GM21528 (cell line): Measurements from ENCODE around the gene ZNF473.

Source experiments
- ATAC-seq: cut with Tn5 transposase; IDR thresholded peaks from one replicate; pipeline ENCODE4 v1.9.1; 2021; ENCODE audit warnings: mild to moderate bottlenecking, moderate library complexity; ENCODE audit not compliant: unreplicated experiment, low FRiP score

The ZNF473 gene

GRCh38 chr19:50025794-50026549, at the start of gene ZNF473:
Gene ZNF473, plus strand, starts transcription at chr19:50026005. Its CDS starts 5,078 bp downstream, at chr19:50031083.
- ATAC-seq = peak; percentile 74

- ATAC-seq = no peak
Measured at GRCh38 chr19:49976496-49976895, 49.3 kb upstream of the ZNF473 start.

GRCh38 chr19:49977076-49977475, 48.7 kb upstream of the ZNF473 start:
- no peak for ATAC-seq

- no peak for ATAC-seq
Measured at GRCh38 chr19:49977881-49978280, 47.9 kb upstream of the ZNF473 start.

GRCh38 chr19:49978324-49978723, 47.5 kb upstream of the ZNF473 start:
- no peak for ATAC-seq

- no peak for ATAC-seq
Measured at GRCh38 chr19:49981603-49982593, 43.9 kb upstream of the ZNF473 start.

GRCh38 chr19:49983645-49984229, 42.1 kb upstream of the ZNF473 start:
- ATAC-seq = no peak

- no peak for ATAC-seq
Measured at GRCh38 chr19:49984491-49984890, 41.3 kb upstream of the ZNF473 start.

GRCh38 chr19:49985871-49986270, 39.9 kb upstream of the ZNF473 start:
- ATAC-seq = no peak

- no peak for ATAC-seq
Measured at GRCh38 chr19:49986354-49986753, 39.5 kb upstream of the ZNF473 start.

- ATAC-seq = no peak
Measured at GRCh38 chr19:49987159-49987698, 38.6 kb upstream of the ZNF473 start.

GRCh38 chr19:49988007-49988406, 37.8 kb upstream of the ZNF473 start:
- ATAC-seq = no peak

- no peak for ATAC-seq
Measured at GRCh38 chr19:49988433-49988832, 37.4 kb upstream of the ZNF473 start.

GRCh38 chr19:49997709-49998108, 28.1 kb upstream of the ZNF473 start:
- no peak for ATAC-seq

- ATAC-seq = no peak
Measured at GRCh38 chr19:49999371-50000010, 26.3 kb upstream of the ZNF473 start.

GRCh38 chr19:50000038-50000840, 25.6 kb upstream of the ZNF473 start:
- no peak for ATAC-seq

- ATAC-seq = no peak
Measured at GRCh38 chr19:50000841-50001557, 24.8 kb upstream of the ZNF473 start.

- no peak for ATAC-seq
Measured at GRCh38 chr19:50001775-50002174, 24.0 kb upstream of the ZNF473 start.
